HG03432 (cell line): Measurements from ENCODE around the gene ABCA3.

Experiments
- ATAC-seq: cut with Tn5 transposase; IDR thresholded peaks from one replicate; pipeline ENCODE4 v1.9.1; 2021; ENCODE audit warnings: mild to moderate bottlenecking, moderate library complexity; ENCODE audit not compliant: unreplicated experiment

Gene ABCA3

DNA sequence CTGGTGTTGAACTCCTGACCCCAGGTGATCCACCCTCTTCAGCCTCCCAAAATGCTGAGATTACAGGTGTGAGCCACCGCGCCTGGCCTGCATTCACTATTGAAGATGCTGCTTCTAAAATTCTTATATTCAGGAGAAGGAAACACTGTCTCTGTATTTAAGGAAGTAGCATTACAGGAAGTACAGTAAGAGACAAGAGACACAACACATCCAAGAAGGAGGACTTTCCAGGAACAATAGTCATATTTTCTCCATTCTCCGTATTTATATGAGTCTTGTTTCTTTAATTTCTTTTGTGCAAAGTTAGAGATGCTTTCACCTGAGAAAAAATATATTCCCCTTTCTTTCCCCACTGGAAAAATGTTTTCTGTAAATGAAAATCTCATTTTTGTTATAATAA is 18.3 kb upstream of the ABCA3 start:
- no peak for ATAC-seq

DNA sequence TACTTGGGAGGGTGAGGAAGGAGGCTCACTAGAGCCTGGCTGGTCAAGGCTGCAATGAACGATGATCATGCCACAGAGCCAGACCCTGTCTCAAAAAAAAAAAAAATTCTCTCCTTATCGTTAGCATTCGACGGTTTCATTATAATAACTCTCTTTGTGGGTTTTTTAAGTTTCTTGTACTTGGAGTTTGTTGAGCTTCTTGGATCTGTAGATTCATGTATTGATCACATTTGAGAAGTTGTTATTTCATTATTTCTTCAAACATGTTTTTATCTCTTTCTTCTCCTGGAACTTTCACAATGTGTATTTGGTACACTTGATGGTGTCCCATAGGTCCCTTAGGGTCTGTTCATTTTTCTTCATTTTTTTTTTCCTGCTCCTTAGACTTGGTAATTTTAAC is 16.8 kb upstream of the ABCA3 start:
- no peak for ATAC-seq

DNA sequence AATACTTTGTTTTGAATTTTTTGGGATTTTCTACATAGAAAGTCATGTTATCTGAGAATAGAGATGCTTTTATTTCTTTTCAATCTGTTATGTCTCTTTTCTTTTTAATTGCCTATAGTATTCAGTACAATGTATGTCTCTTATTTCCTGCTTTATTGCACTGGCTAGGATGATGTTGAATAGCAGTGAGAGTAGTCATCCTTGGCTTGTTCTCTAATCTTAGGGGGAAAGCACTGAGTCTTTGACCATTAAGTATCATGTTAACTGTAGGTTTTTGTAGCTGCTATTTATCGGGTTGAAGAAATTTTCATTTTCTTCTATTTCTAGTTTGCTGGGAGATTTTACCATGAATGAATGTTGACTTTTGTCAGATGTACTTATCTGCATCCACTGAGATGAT is 10.0 kb upstream of the ABCA3 start:
- no peak for ATAC-seq

GRCh38 chr16:2343211-2343610 is 2.7 kb upstream of the ABCA3 start:
- no peak for ATAC-seq

- ATAC-seq = no peak
Measured at GRCh38 chr16:2341456-2342447, 1.2 kb upstream of the ABCA3 start.

GRCh38 chr16:2339521-2340484 is 725 bp downstream of the ABCA3 start:
- ATAC-seq = peak; percentile 40

DNA sequence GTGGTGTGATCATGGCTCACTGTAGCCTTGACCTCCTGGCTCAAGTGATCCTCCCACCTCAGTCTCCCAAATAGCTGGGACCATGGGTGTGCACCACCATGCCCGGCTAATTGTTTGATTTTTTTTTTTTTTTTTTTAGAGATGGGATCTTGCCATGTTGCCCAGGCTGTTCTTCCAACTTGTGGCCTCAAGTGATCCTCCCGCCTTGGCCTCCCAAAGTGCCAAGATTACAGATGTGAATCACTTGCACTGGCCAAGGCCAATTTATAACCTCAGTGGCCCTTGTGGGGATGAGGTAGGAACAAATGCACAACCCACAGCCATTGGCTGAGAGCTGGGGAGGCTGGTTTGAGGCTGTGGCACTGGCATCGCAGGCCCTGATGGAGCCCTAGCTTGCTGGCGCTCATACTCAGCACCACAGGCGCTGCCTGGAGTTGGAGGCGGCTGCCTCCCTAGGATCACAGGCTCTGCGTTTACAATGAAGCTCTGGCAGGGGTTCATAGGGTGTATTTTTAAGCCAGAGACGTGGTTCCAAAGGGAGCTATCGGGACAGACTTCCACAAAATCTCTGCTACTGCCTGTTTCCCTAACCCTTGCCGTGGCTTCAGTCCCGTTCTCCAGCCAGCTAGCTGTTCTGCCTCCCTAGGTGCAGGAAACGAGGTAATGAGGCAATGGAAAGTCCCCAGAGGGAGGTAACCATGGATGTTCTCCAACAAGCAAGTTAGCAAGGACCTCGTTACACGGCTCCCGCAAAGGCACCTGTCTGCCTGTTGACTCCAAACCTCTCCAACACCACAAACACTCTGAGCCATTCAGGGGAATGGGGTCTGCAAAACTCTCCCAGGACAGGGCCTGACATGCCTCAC is 2.9 kb downstream of the ABCA3 start:
- ATAC-seq = no peak

- no peak for ATAC-seq
Measured at GRCh38 chr16:2335286-2335895, 5.1 kb downstream of the ABCA3 start.

- no peak for ATAC-seq
Measured at GRCh38 chr16:2333772-2334379, 6.7 kb downstream of the ABCA3 start.

DNA sequence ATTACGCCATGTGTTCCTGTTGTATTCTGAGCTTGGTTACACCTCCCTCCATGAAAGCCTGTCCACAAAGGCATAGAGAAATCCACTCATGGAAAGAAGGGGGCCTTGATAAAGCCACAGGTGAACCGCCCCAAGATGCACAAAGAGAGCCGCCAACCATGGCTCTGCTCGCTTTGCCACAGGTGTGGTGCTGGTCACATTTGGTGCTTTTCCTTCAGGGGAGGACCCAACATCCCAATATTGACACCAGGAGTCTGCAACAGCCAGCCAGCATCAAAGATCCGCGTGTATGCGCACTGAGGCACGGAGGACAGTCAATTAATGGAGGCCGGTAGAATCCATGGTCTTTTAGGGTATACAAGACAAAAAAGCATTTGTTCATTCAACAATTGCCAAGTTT is 7.3 kb downstream of the ABCA3 start:
- no peak for ATAC-seq

- no peak for ATAC-seq
Measured at GRCh38 chr16:2331931-2332267, 8.6 kb downstream of the ABCA3 start.

DNA sequence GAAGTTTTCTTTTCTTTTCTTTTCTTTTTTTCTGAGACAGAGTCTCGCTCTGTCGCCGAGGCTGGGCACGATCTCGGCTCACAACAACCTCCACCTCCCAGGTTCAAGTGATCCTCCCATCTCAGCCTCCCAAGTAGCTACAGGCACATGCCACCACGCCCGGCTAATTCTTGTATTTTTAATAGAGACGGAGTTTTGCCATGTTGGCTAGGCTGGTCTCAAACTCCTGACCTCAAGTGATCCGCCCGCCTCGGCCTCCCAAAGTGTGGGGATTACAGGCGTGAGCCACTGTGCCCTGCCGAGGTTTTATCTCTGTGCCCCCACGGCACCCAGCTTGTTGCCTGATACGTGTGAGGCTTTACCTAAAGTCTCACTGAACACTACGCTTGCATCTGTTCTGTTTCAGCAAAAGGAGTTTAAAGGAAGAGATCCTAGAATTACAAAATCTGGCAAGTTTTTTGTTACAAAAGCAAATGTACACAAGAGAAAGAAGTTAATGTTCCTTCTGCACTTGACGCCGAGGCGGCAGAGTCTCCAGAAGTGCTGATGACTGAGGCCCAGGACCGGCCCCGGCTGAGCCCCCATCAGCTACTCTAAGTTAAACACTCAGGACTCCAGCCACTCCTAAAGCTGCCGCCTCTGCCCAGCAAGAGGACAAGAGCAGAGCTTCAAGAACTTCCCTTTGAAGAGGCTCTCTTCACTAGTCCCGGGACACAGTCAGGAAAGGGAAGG is 9.2 kb downstream of the ABCA3 start:
- ATAC-seq = no peak

GRCh38 chr16:2329532-2329931 is 11.0 kb downstream of the ABCA3 start:
- no peak for ATAC-seq

DNA sequence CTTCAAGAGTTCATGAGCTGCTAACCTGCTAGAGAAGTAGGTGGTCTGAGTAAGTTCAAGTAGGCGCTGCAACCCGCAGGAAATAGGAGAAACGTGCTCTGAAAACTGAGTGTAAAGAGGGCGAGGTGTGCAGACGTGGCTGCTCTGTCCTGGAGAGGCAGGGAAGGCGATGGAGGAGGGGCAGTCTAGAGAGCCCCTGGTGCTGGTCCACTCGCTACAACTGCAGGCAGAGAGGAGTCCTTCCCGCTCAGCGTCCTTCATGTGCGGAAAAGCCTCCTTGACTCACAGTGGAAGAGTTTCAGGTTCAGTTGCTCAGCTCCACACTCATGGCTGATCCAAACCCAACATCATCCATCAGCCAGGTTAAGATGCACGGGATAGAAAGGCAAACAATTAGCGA is 12.1 kb downstream of the ABCA3 start:
- no peak for ATAC-seq

GRCh38 chr16:2326191-2326590 is 14.3 kb downstream of the ABCA3 start:
- no peak for ATAC-seq

- no peak for ATAC-seq
Measured at GRCh38 chr16:2325791-2326190, 14.7 kb downstream of the ABCA3 start.

- no peak for ATAC-seq
Measured at GRCh38 chr16:2325181-2325580, 15.3 kb downstream of the ABCA3 start.

- no peak for ATAC-seq
Measured at GRCh38 chr16:2324296-2324859, 16.1 kb downstream of the ABCA3 start.

GRCh38 chr16:2323701-2324100 is 16.8 kb downstream of the ABCA3 start:
- no peak for ATAC-seq
